Amygdala (tissue), 56 donors: Measurements from ENCODE around the gene ZC3H12C.
"Not testable (repeated sequence)": the region's sequence is repeated elsewhere in the genome, so short reads cannot be mapped to it uniquely, and the experiment has no call there.

Source experiments
- DNase-seq, 56 donors: peaks; one replicate each; lab custom pipeline; 2025; lab: John Stamatoyannopoulos, UW

ZC3H12C gene

DNA sequence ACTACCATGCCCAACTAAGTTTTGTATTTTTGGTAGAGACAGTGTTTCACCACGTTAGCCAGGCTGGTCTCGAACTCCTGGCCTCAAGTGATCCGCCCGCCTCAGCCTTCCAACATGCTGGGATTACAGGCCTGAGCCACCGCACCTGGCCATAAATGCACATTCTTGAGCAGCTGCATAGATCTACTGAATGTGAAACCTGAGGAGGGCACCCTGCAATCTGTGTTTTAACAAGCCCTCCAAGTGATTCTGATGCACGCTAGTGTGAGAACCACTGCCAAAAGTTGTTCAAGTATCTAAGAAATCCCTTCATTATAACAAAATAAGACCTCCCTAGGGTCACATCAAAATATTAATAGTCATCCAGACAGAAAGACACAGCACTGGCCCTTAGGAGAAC lies 113.9 kb downstream of the ZC3H12C start:
- DNase-seq, result no peak

DNA sequence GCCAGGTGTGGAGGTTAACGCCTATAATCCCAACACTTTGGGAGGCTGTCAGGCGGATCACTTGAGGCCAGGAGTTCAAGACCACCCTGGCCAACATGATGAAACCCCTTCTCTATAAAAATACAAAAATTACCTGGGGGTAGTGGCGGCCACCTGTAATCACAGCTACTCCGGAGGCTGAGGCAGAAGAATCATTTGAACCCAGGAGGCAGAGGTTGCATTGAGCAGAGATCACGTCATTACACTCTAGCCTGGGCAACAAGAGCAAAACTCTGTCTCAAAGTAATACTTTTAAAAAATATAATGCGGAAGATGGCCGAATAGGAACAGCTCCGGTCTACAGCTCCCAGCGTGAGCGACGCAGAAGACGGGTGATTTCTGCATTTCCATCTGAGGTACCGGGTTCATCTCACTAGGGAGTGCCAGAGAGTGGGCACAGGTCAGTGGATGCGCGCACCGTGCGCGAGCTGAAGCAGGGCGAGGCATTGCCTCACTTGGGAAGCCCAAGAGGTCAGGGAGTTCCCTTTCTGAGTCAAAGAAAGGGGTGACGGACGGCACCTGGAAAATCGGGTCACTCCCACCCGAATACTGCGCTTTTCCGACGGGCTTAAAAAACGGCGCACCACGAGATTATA lies 115.6 kb downstream of the ZC3H12C start:
- DNase-seq, result not testable (repeated sequence)

DNA sequence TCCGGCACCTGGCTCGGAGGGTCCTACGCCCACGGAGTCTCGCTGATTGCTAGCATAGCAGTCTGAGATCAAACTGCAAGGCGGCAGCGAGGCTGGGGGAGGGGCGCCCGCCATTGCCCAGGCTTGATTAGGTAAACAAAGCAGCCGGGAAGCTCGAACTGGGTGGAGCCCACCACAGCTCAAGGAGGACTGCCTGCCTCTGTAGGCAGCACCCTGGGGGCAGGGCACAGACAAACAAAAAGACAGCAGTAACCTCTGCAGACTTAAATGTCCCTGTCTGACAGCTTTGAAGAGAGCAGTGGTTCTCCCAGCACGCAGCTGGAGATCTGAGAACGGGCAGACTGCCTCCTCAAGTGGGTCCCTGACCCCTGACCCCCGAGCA lies 116.1 kb downstream of the ZC3H12C start:
- not testable (repeated sequence) for DNase-seq

DNA sequence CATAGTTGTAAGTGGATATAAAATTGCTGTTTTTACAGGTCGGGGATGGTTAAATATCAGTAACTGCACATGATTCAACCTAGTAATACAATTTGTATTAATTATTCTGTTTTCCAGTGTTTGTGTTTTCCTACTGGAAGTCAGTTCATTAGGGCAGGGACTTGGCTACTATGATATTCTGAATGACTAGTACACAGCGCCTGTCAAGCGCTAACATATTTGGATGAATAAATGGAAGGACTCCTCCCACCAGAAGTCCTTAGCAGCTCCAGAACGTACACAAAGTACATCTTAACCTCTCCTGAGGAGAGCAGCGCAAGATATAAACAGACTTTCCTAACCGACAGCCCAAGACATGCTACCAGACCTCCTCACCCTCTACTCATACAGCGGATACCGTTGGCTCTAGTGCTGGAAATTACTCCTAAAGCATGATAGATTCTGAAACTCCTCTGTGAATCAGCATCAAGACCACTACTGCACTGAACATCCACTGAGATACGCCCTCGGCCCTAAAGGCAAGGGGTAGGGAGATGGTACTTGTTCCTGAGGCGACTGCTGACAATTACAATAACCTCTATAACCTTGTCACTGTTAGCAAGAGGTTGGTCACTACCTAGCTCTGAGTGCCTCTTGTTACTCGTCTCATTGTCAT lies 124.2 kb downstream of the ZC3H12C start:
- no peak for DNase-seq

DNA sequence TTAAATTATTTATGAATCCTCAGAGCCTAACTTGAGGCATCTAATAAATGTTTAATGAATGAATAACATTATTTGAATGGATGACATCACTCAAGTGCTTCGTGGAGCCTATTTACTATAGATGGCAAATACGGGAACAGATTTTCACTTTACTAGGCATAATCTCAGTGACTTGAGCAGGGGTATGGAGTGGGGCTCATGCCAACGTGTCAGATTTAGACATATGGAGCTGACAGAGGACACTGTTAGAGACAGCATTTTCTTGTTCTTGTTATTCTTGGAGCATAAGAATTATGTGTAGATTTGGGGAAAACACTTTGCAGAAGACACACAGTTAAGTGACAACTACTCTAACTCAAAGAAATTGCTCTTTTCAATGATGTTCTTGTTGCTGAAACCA lies 124.7 kb downstream of the ZC3H12C start:
- no peak for DNase-seq

DNA sequence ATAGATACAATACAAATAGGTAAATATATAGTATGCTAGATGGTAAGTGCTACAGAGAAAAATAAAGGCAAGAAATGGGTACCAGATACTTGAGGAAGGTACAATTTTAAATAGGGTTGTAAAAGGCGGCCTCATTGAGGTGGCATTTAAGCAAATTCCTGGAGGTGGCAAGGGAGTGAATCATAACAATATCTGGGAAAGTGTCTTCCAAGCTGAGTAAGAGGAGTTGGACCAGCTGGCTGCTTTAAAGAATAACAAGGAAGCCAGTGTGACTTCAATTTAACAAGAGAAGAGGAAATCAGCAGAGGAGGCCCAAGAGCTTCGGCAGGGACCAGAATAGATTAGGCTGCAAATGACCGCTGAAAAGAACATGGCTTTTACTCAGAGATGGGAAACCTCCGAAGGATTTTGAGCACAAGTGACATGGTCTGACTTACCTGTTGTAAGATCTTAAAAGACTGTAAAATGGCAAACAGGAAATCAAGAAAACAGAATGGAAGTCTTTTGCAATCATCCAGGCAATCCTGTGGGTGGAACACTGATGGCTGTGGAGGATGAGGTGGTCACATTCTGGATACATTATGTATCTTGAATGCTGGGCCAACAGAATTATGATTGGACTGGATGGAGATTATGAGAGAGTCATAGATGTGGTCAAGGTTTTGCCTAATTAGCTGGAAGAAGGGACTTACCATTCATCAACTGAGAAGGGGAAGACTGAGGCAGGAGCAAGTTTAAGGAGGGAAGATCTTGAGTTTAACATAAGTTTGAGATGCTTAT lies 126.0 kb downstream of the ZC3H12C start:
- peak in 3 of 56 donors; percentile 4 to 11 (median 10) for DNase-seq
